Osteoblast (primary cell): ENCODE measurements around the gene CCIN. TPM values are rescaled to one million over a fixed set of nuclear protein-coding genes. Genes with fewer than 3 reads are reported as not detected.

Experiments used
- DNase-seq: peaks from one replicate; pipeline ENCODE4 v3.0.0; 2011; ENCODE audit warnings: low spot score, mixed read lengths; ENCODE audit not compliant: insufficient read length; ENCODE audit errors: missing footprints
- H2AFZ ChIP-seq: 2 replicates; pipeline ENCODE4 v1.6.0; 2011; ENCODE audit warnings: mild to moderate bottlenecking, low read length
- H3K27ac ChIP-seq: 2 replicates; pipeline ENCODE4 v1.5.1; 2011; ENCODE audit warnings: mild to moderate bottlenecking, low read depth, low read length, moderate library complexity
- H3K27me3 ChIP-seq: 2 replicates; pipeline ENCODE4 v1.6.0; 2012; ENCODE audit warnings: mild to moderate bottlenecking, control low read depth, inconsistent platforms, low read length, moderate library complexity; ENCODE audit not compliant: insufficient read depth
- H3K36me3 ChIP-seq: 2 replicates; pipeline ENCODE4 v1.5.1; 2011; ENCODE audit warnings: mild to moderate bottlenecking, low read length, control low read depth, moderate library complexity; ENCODE audit not compliant: insufficient read depth
- H3K4me1 ChIP-seq: 2 replicates; pipeline ENCODE4 v1.5.1; 2011; ENCODE audit warnings: mild to moderate bottlenecking, low read length, control low read depth, moderate library complexity; ENCODE audit not compliant: insufficient read depth
- H3K4me2 ChIP-seq: 2 replicates; pipeline ENCODE4 v1.6.0; 2011; ENCODE audit warnings: mild to moderate bottlenecking, low read length; ENCODE audit not compliant: insufficient read depth
- H3K4me3 ChIP-seq: fragments of 200-600 bp; sonication (generic); 3 replicates; pipeline ENCODE4 v1.5.1; 2012; ENCODE audit warnings: mild to moderate bottlenecking, low read length, inconsistent platforms; ENCODE audit not compliant: insufficient read depth
- H3K79me2 ChIP-seq: 2 replicates; pipeline ENCODE4 v1.6.0; 2012; ENCODE audit warnings: mild to moderate bottlenecking, low read length, control low read depth, inconsistent platforms; ENCODE audit not compliant: insufficient read depth
- H3K9me3 ChIP-seq: 2 replicates; pipeline ENCODE4 v1.5.1; 2011; ENCODE audit warnings: low read depth, low read length, control low read depth
- H4K20me1 ChIP-seq: 2 replicates; pipeline ENCODE4 v1.6.0; 2012; ENCODE audit warnings: mild to moderate bottlenecking, low read length, control low read depth; ENCODE audit not compliant: insufficient read depth
- total RNA-seq: library from RNA; depleted of rRNA; stranded (reverse); fragments of >200 nt; gene quantifications from 2 replicates; pipeline ENCODE4 v1.2.3, GENCODE V29; 2012
- TF ChIP-seq, protein P1 (sequence below): IDR thresholded peaks from 2 replicates; pipeline ENCODE4 v1.5.1; 2011; ENCODE audit warnings: mild to moderate bottlenecking, low read depth, low read length, moderate library complexity; ENCODE audit errors: extremely low read depth

The CCIN gene
- total RNA-seq, 1 donor = 2.2 TPM

DNA sequence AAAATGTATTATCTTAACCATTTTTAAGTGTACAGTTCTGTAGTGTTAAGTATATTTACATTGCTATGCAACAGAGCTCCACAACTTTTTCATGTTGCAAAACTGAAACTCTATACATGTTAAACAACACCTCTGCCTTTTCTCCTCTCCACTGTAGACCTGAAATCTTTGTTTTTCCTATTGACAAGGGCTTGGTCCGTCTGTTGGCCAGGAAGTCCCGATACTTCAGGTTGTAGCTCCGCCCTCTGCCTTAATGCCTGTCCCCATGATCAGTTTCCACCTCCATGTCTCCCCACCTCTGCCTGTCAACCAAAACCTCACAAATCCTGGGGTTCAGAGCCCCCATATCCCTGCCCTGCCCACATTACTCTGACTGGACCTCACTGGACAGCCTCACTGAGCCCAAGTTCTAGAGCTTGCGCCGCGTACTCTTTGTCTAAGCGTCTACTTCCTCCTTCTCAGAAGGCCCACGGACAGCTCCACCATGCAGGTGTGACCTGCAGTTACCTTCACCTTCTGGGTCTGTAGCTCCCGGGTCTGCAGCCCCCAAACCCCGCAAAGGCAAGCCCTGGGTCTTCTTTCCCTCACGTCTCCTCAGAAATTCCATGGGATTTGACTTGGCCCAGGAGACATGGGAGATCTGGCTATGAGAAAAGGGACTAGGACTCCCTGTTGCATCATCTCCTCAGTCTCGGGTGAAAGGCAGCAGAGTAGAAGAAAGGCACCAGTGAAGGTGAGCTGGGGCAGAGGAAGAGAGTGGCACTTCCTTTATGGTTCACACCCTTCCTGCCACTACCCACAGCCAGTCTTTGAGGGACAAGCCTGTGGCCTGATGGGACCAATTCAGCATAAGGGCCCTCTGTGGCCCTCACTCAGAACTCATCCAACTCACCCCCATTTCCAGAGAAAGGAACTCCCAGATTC is 24.6 kb upstream of the CCIN start:
- H3K36me3 ChIP-seq = peaks cover 9% of the 10 kb centered on the region
- peaks cover 33% of the 10 kb centered on the region for H3K79me2 ChIP-seq
- H4K20me1 ChIP-seq = peaks cover 7% of the 10 kb centered on the region
- peaks cover 26% of the 10 kb centered on the region for H3K4me1 ChIP-seq
- no peaks in the 10 kb centered on the region for H3K27me3 ChIP-seq
- no peaks in the 10 kb centered on the region for H3K9me3 ChIP-seq
- no peak overlapping the region for H3K4me3 ChIP-seq
- DNase-seq = no peak
- H3K4me2 ChIP-seq = no peak overlapping the region
- TF ChIP-seq, protein P1, sequence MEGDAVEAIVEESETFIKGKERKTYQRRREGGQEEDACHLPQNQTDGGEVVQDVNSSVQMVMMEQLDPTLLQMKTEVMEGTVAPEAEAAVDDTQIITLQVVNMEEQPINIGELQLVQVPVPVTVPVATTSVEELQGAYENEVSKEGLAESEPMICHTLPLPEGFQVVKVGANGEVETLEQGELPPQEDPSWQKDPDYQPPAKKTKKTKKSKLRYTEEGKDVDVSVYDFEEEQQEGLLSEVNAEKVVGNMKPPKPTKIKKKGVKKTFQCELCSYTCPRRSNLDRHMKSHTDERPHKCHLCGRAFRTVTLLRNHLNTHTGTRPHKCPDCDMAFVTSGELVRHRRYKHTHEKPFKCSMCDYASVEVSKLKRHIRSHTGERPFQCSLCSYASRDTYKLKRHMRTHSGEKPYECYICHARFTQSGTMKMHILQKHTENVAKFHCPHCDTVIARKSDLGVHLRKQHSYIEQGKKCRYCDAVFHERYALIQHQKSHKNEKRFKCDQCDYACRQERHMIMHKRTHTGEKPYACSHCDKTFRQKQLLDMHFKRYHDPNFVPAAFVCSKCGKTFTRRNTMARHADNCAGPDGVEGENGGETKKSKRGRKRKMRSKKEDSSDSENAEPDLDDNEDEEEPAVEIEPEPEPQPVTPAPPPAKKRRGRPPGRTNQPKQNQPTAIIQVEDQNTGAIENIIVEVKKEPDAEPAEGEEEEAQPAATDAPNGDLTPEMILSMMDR = no peak
- no peak overlapping the region for H3K27ac ChIP-seq
- no peak overlapping the region for H2AFZ ChIP-seq

DNA sequence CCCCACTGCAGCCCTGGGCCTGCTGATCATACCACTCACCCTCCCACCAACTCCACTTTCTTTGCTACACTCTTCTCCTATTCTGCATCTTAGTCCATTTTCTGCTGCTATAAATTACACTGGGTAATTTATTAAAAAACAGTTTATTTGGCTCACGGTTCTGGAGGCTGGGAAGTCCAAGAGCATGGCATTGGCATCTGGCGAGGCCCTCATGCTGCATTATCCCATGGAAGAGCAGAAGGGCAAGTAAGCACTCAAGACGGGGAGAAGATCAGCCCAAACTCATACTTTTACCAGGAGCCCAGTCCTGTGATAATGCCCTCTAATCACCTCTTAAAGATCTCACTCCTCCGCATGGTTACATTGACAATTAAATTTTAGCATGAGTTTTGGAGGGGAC is 23.2 kb upstream of the CCIN start:
- no peak for DNase-seq
- Histone ChIP-seq H3K79me2 (peaks cover 22% of the 10 kb centered on the region), H3K9me3 (no peaks in the 10 kb centered on the region), H3K4me1 (peaks cover 40% of the 10 kb centered on the region), H4K20me1 (peaks cover 4% of the 10 kb centered on the region), H3K36me3 (peaks cover 9% of the 10 kb centered on the region), H3K4me3 (no peak overlapping the region), H3K4me2 (no peak overlapping the region), H3K27me3 (no peaks in the 10 kb centered on the region), H3K27ac (no peak overlapping the region), H2AFZ (no peak overlapping the region)
- TF ChIP-seq, protein P1 = no peak

DNA sequence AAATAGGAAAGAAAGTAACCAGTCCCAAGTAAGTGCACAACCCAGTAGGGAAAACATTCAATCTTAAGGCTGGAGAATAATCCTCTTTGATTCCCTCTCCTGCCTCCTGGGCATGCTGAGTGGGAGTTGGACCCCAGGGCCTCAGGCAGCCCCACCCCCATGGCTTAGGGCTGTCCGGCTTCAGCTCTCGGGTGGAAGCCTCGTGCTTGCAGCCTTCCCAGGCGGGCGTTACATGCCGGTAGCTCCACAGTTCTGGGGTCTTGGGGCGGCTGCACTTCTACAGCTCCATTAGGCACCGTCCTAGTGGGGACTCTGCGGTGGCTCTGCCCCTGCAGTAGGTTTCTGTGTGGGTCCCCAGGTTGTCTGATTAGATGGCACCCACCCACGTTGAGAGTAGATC is 22.5 kb upstream of the CCIN start:
- DNase-seq = no peak
- Histone ChIP-seq H4K20me1 (peaks cover 4% of the 10 kb centered on the region), H3K27me3 (no peaks in the 10 kb centered on the region), H3K79me2 (peaks cover 22% of the 10 kb centered on the region), H2AFZ (no peak overlapping the region), H3K4me1 (peaks cover 47% of the 10 kb centered on the region), H3K27ac (no peak overlapping the region), H3K36me3 (peaks cover 9% of the 10 kb centered on the region), H3K9me3 (no peaks in the 10 kb centered on the region), H3K4me2 (no peak overlapping the region), H3K4me3 (no peak overlapping the region)
- TF ChIP-seq, protein P1 = no peak

DNA sequence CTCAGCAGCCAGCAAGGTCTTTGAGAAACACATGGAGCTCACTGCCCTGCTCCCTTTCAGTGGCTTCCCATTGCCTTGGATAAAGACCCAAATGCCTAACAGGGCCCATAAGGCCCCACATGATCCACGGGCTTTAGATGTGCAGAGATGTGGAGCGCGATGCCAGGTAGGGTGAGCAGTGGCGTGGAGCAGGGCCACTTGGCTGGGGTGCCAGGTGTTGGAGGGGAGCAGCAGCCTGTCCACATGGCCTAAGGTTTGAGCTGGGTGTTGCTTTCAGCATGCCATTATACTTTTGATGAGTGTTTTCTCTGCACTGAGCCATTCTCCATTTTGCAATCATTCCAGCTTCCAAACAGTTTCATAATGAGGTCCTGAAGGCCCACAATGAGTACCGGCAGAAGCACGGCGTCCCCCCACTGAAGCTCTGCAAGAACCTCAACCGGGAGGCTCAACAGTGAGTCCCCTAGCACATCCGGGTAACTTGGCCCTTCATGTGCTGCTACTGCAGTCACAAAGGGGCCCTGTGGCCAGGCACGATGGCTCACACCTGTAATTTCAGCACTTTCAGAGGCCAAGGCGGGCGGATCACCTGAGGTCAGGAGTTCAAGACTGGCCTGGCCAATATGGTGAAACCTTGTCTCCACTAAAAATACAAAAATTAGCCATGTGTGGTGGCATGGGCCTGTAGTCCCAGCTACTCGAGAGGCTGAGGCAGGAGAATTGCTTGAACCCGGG is 21.6 kb upstream of the CCIN start:
- Histone ChIP-seq H2AFZ (no peak overlapping the region), H3K36me3 (peaks cover 9% of the 10 kb centered on the region), H3K9me3 (no peaks in the 10 kb centered on the region), H3K4me1 (peaks cover 49% of the 10 kb centered on the region), H3K79me2 (peaks cover 15% of the 10 kb centered on the region), H4K20me1 (peaks cover 4% of the 10 kb centered on the region), H3K27ac (no peak overlapping the region), H3K4me3 (no peak overlapping the region), H3K27me3 (no peaks in the 10 kb centered on the region), H3K4me2 (no peak overlapping the region)
- no peak for DNase-seq
- TF ChIP-seq, protein P1 = no peak
